Cardiac muscle cell (in vitro differentiated cells and primary cell): ENCODE results near the gene SYCE3. TPM values are rescaled to one million over a fixed set of nuclear protein-coding genes. Genes with fewer than 3 reads are reported as not detected.
"Not testable (repeated sequence)": the region's sequence is repeated elsewhere in the genome, so short reads cannot be mapped to it uniquely, and the experiment has no call there.

Source experiments
- DNase-seq, 2 donors: peaks; one replicate each; pipeline versions ENCODE4 v3.0.0 to v3.0.0-alpha.2; 2010 to 2017; ENCODE audit warnings: low read depth in 1 of 2, low spot score in 1 of 2
- H3K27ac ChIP-seq: fragments of 200-600 bp; sonication (generic); 2 replicates; pipeline ENCODE4 v1.5.1; 2016
- H3K27me3 ChIP-seq: fragments of 200-600 bp; sonication (generic); 2 replicates; pipeline ENCODE4 v1.6.0; 2016; ENCODE audit warnings: control low read depth
- H3K36me3 ChIP-seq: fragments of 200-600 bp; sonication (generic); 2 replicates; pipeline ENCODE4 v1.5.1; 2016; ENCODE audit warnings: control low read depth
- H3K4me1 ChIP-seq: fragments of 200-600 bp; sonication (generic); 2 replicates; pipeline ENCODE4 v1.8.1; 2017; ENCODE audit warnings: low read depth, mild to moderate bottlenecking, mixed run types
- H3K4me3 ChIP-seq: fragments of 200-600 bp; sonication (generic); 2 replicates; pipeline ENCODE4 v1.5.1; 2016; ENCODE audit warnings: mild to moderate bottlenecking
- H3K9me3 ChIP-seq: fragments of 200-600 bp; sonication (generic); 2 replicates; pipeline ENCODE4 v1.5.1; 2017; ENCODE audit warnings: low read depth, mild to moderate bottlenecking, control low read depth
- CTCF ChIP-seq: IDR thresholded peaks from 2 replicates; pipeline ENCODE4 v1.5.1; 2012; ENCODE audit warnings: low read depth, mild to moderate bottlenecking, low read length
- polyA plus RNA-seq: library from polyadenylated mRNA; unstranded; fragments of >200 nt; fragmentation: Nextera tagmentation; extraction: Ambion mirVana; gene quantifications from 2 replicates; pipeline ENCODE4 v1.2.1, GENCODE V29; 2016
- total RNA-seq: library from RNA; depleted of rRNA; stranded (reverse); fragments of >200 nt; gene quantifications from 2 replicates; pipeline ENCODE4 v1.2.3, GENCODE V29; 2016

The SYCE3 gene
- total and polyA plus RNA-seq, 2 experiments from 2014 or later = not detected

GRCh38 chr22:50546326-50547262 lies 16.1 kb downstream of the SYCE3 start:
- H3K27me3 ChIP-seq = peaks cover 7% of the 10 kb centered on the region
- H3K4me1 ChIP-seq = peaks cover 6% of the 10 kb centered on the region
- DNase-seq = no peak
- TF ChIP-seq CTCF = no peak
- H3K9me3 ChIP-seq = no peaks in the 10 kb centered on the region
- H3K4me3 ChIP-seq = no peak overlapping the region
- no peaks in the 10 kb centered on the region for H3K36me3 ChIP-seq
- no peak overlapping the region for H3K27ac ChIP-seq

GRCh38 chr22:50545522-50546325 lies 17.0 kb downstream of the SYCE3 start, which contains the start of gene KLHDC7B:
Gene KLHDC7B (plus strand): TSS chr22:50545899. CDS start chr22:50546244, 345 bp downstream.
- H3K27me3 ChIP-seq = peaks cover 7% of the 10 kb centered on the region
- peaks cover 6% of the 10 kb centered on the region for H3K4me1 ChIP-seq
- peak; percentile 17 for TF ChIP-seq CTCF
- no peaks in the 10 kb centered on the region for H3K36me3 ChIP-seq
- no peaks in the 10 kb centered on the region for H3K9me3 ChIP-seq
- H3K4me3 ChIP-seq = no peak within 1 kb of the TSS
- no peak for DNase-seq
- no peak within 1 kb of the TSS for H3K27ac ChIP-seq

GRCh38 chr22:50544746-50545253 lies 17.9 kb downstream of the SYCE3 start:
- no peak for DNase-seq
- Histone ChIP-seq H3K27ac (no peak overlapping the region), H3K27me3 (peaks cover 7% of the 10 kb centered on the region), H3K4me3 (no peak overlapping the region), H3K36me3 (no peaks in the 10 kb centered on the region), H3K9me3 (no peaks in the 10 kb centered on the region), H3K4me1 (peaks cover 6% of the 10 kb centered on the region)
- no peak for TF ChIP-seq CTCF

GRCh38 chr22:50544078-50544745 lies 18.5 kb downstream of the SYCE3 start:
- Histone ChIP-seq H3K9me3 (no peaks in the 10 kb centered on the region), H3K4me3 (no peak overlapping the region), H3K27me3 (peaks cover 7% of the 10 kb centered on the region), H3K27ac (no peak overlapping the region), H3K4me1 (peaks cover 9% of the 10 kb centered on the region), H3K36me3 (no peaks in the 10 kb centered on the region)
- DNase-seq = peak; percentile 77 to 84
- TF ChIP-seq CTCF = peak; percentile 68

- H3K4me3 ChIP-seq = no peak overlapping the region
- TF ChIP-seq CTCF = no peak
- peaks cover 12% of the 10 kb centered on the region for H3K4me1 ChIP-seq
- DNase-seq = no peak
- no peaks in the 10 kb centered on the region for H3K9me3 ChIP-seq
- H3K27me3 ChIP-seq = peaks cover 7% of the 10 kb centered on the region
- no peak overlapping the region for H3K27ac ChIP-seq
- H3K36me3 ChIP-seq = no peaks in the 10 kb centered on the region
Measured at GRCh38 chr22:50542416-50542927, 20.2 kb downstream of the SYCE3 start.

GRCh38 chr22:50541667-50542026 lies 21.1 kb downstream of the SYCE3 start:
- H3K4me1 ChIP-seq = peaks cover 12% of the 10 kb centered on the region
- DNase-seq = peak in 1 of 2 donors; percentile 85
- not testable (repeated sequence) for H3K27ac ChIP-seq, H3K9me3 ChIP-seq, H3K4me3 ChIP-seq, H3K36me3 ChIP-seq, H3K27me3 ChIP-seq
